OCI-LY7 (cell line): ENCODE data around the gene AFF3.

Source experiments
- CTCF ChIP-seq: fragments of 200-600 bp; sonication (generic); conservative IDR thresholded peaks from 2 replicates; pipeline ENCODE4 v1.5.1; 2014; ENCODE audit warnings: mild to moderate bottlenecking, antibody characterized with exemption, low read length, moderate library complexity, mixed read lengths
- EZH2phosphoT487 ChIP-seq: fragments of 200-600 bp; sonication (generic); IDR thresholded peaks from 2 replicates; pipeline ENCODE4 v1.6.1; 2018; ENCODE audit warnings: low read depth, borderline replicate concordance, mild to moderate bottlenecking, mixed run types, antibody characterized with exemption, low read length, moderate library complexity, mixed read lengths

- TF ChIP-seq CTCF (no peak), EZH2phosphoT487 (no peak)
Measured at GRCh38 chr2:99622534-99622933, 519.9 kb downstream of the AFF3 start.
